ENCODE results near the gene CYP2F1. TPM values are rescaled to one million over a fixed set of nuclear protein-coding genes. Genes with fewer than 3 reads are reported as not detected.
A peak's percentile ranks its signal among the peaks of the same experiment; 100 is the strongest.
"Not testable (repeated sequence)": the region's sequence is repeated elsewhere in the genome, so short reads cannot be mapped to it uniquely, and the experiment has no call there.

CYP2F1 gene
- total RNA-seq, 4 donors from 2014 or later: not detected

- no peak for TF ChIP-seq EP300 (IDR thresholded peaks at IDR 0.05)
- TF ChIP-seq POLR2AphosphoS5 (IDR thresholded peaks at IDR 0.05): no peak
- TF ChIP-seq CTCF (IDR thresholded peaks at IDR 0.05): no peak
- no peak for TF ChIP-seq POLR2A (IDR thresholded peaks at IDR 0.05)
- Histone ChIP-seq H3K36me3 (no peaks in the 10 kb centered on the region), H3K4me1 (no peaks in the 10 kb centered on the region), H3K27me3 (peaks cover 2% of the 10 kb centered on the region), H3K27ac (no peak overlapping the region), H3K4me3 (no peak overlapping the region), H3K9me3 (peaks cover 7% of the 10 kb centered on the region)
- no peak for DNase-seq (ENCODE audit: low spot score in 2 of 2)
- 87% methylated on average over 3 of the region's 3 CpGs for WGBS
Measured at GRCh38 chr19:41106177-41106576, 8.1 kb upstream of the CYP2F1 start.

- Histone ChIP-seq H3K27me3 (peaks cover 8% of the 10 kb centered on the region), H3K9me3 (no peaks in the 10 kb centered on the region), H3K36me3 (no peaks in the 10 kb centered on the region), H3K27ac (no peak overlapping the region), H3K4me3 (no peak overlapping the region), H3K4me1 (no peaks in the 10 kb centered on the region)
- TF ChIP-seq POLR2AphosphoS5 (IDR thresholded peaks at IDR 0.05) (no peak), CTCF (IDR thresholded peaks at IDR 0.05) (no peak), EP300 (IDR thresholded peaks at IDR 0.05) (no peak), POLR2A (IDR thresholded peaks at IDR 0.05) (no peak)
- 72% methylated on average over 9 of the region's 9 CpGs for WGBS
- no peak for DNase-seq (ENCODE audit: low spot score in 2 of 2)
Measured at GRCh38 chr19:41111296-41111695, 2.9 kb upstream of the CYP2F1 start.

- Histone ChIP-seq H3K4me3 (no peak overlapping the region), H3K4me1 (no peaks in the 10 kb centered on the region), H3K27ac (no peak overlapping the region), H3K9me3 (no peaks in the 10 kb centered on the region), H3K36me3 (no peaks in the 10 kb centered on the region), H3K27me3 (peaks cover 8% of the 10 kb centered on the region)
- WGBS: 89% methylated on average over 5 of the region's 5 CpGs
- TF ChIP-seq EP300 (IDR thresholded peaks at IDR 0.05) (no peak), POLR2AphosphoS5 (IDR thresholded peaks at IDR 0.05) (no peak), CTCF (IDR thresholded peaks at IDR 0.05) (no peak), POLR2A (IDR thresholded peaks at IDR 0.05) (no peak)
- DNase-seq (ENCODE audit: low spot score in 2 of 2): no peak
Measured at GRCh38 chr19:41111750-41112295, 2.4 kb upstream of the CYP2F1 start.

- TF ChIP-seq POLR2AphosphoS5 (IDR thresholded peaks at IDR 0.05) (no peak), POLR2A (IDR thresholded peaks at IDR 0.05) (no peak), CTCF (IDR thresholded peaks at IDR 0.05) (no peak), EP300 (IDR thresholded peaks at IDR 0.05) (no peak)
- no peaks in the 10 kb centered on the region for H3K36me3 ChIP-seq
- 80% methylated on average over 6 of the region's 7 CpGs for WGBS
- H3K4me1 ChIP-seq: no peaks in the 10 kb centered on the region
- DNase-seq (ENCODE audit: low spot score in 2 of 2): no peak
- H3K4me3 ChIP-seq: no peak overlapping the region
- no peaks in the 10 kb centered on the region for H3K9me3 ChIP-seq
- peaks cover 8% of the 10 kb centered on the region for H3K27me3 ChIP-seq
- no peak overlapping the region for H3K27ac ChIP-seq
Measured at GRCh38 chr19:41112728-41113290, 1.4 kb upstream of the CYP2F1 start.

GRCh38 chr19:41116261-41116660 lies 2.0 kb downstream of the CYP2F1 start:
- TF ChIP-seq CTCF (IDR thresholded peaks at IDR 0.05) (no peak), EP300 (IDR thresholded peaks at IDR 0.05) (no peak), POLR2A (IDR thresholded peaks at IDR 0.05) (no peak), POLR2AphosphoS5 (IDR thresholded peaks at IDR 0.05) (no peak)
- Histone ChIP-seq H3K4me1 (no peaks in the 10 kb centered on the region), H3K4me3 (no peak overlapping the region), H3K27ac (no peak overlapping the region), H3K27me3 (peaks cover 6% of the 10 kb centered on the region), H3K36me3 (no peaks in the 10 kb centered on the region), H3K9me3 (no peaks in the 10 kb centered on the region)
- WGBS: 83% methylated on average over 6 of the region's 8 CpGs
- DNase-seq (ENCODE audit: low spot score in 2 of 2): peak in 1 of 2 donors; percentile 40

- not testable (repeated sequence) for H3K4me1 ChIP-seq, H3K27ac ChIP-seq, H3K9me3 ChIP-seq, H3K4me3 ChIP-seq, H3K27me3 ChIP-seq, H3K36me3 ChIP-seq
- peak in 1 of 2 donors; percentile 61 for DNase-seq (ENCODE audit: low spot score in 2 of 2)
- 83% methylated on average over 30 of the region's 41 CpGs for WGBS
Measured at GRCh38 chr19:41120929-41121911, 7.0 kb downstream of the CYP2F1 start.

- H3K4me1 ChIP-seq; H3K27me3 ChIP-seq; H3K36me3 ChIP-seq; H3K9me3 ChIP-seq; DNase-seq (ENCODE audit: low spot score in 2 of 2); H3K27ac ChIP-seq; H3K4me3 ChIP-seq: not testable (repeated sequence)
- 83% methylated on average over 13 of the region's 13 CpGs for WGBS
Measured at GRCh38 chr19:41122846-41123245, 8.6 kb downstream of the CYP2F1 start.

All from suprapubic skin (tissue), 4 donors.